Ishikawa (cell line): ENCODE data around the gene GRID2.

ENCODE experiments used
- CEBPB ChIP-seq: IDR thresholded peaks from 2 replicates; pipeline ENCODE4 v1.6.1; 2012
- CREB1 ChIP-seq: IDR thresholded peaks from 2 replicates; pipeline ENCODE4 v1.6.1; 2012; ENCODE audit warnings: low read depth
- EGR1 ChIP-seq: IDR thresholded peaks from 2 replicates; pipeline ENCODE4 v1.6.1; 2012
- EP300 ChIP-seq: IDR thresholded peaks from 2 replicates; pipeline ENCODE4 v1.6.1; 2012; ENCODE audit warnings: borderline replicate concordance
- FOXM1 ChIP-seq: IDR thresholded peaks from 2 replicates; pipeline ENCODE4 v1.6.1; 2012; ENCODE audit warnings: low read depth, borderline replicate concordance
- MAX ChIP-seq: IDR thresholded peaks from 2 replicates; pipeline ENCODE4 v1.6.1; 2012
- NFIC ChIP-seq: IDR thresholded peaks from 2 replicates; pipeline ENCODE4 v1.6.1; 2012
- RAD21 ChIP-seq: IDR thresholded peaks from 2 replicates; pipeline ENCODE4 v1.6.1; 2012; ENCODE audit warnings: low read depth
- REST ChIP-seq: IDR thresholded peaks from 2 replicates; pipeline ENCODE4 v1.6.1; 2012; ENCODE audit warnings: low read depth, mild to moderate bottlenecking
- TAF1 ChIP-seq: IDR thresholded peaks from 2 replicates; pipeline ENCODE4 v1.6.1; 2012; ENCODE audit warnings: low read depth, mild to moderate bottlenecking
- TCF12 ChIP-seq: IDR thresholded peaks from 2 replicates; pipeline ENCODE4 v1.6.1; 2012; ENCODE audit warnings: low read depth
- TEAD4 ChIP-seq: IDR thresholded peaks from 2 replicates; pipeline ENCODE4 v1.6.1; 2012
- USF1 ChIP-seq: IDR thresholded peaks from 2 replicates; pipeline ENCODE4 v1.6.1; 2012
- YY1 ChIP-seq: IDR thresholded peaks from 2 replicates; pipeline ENCODE4 v1.6.1; 2012; ENCODE audit warnings: low read depth
- ZBTB7A ChIP-seq: IDR thresholded peaks from 2 replicates; pipeline ENCODE4 v1.6.1; 2012; ENCODE audit warnings: low read depth

The GRID2 gene

GRCh38 chr4:93573285-93573684, 1269.5 kb downstream of the GRID2 start:
- TF ChIP-seq TAF1, result no peak
- no peak for TF ChIP-seq MAX
- no peak for TF ChIP-seq NFIC
- TF ChIP-seq REST, result no peak
- no peak for TF ChIP-seq ZBTB7A
- TF ChIP-seq CREB1, result no peak
- no peak for TF ChIP-seq CEBPB
- TF ChIP-seq FOXM1, result no peak
- TF ChIP-seq TEAD4, result no peak
- no peak for TF ChIP-seq EGR1

GRCh38 chr4:93578942-93579341, 1275.2 kb downstream of the GRID2 start:
- TF ChIP-seq RAD21, result no peak
- no peak for TF ChIP-seq TAF1
- no peak for TF ChIP-seq REST
- TF ChIP-seq TEAD4, result no peak
- TF ChIP-seq TCF12, result no peak
- no peak for TF ChIP-seq YY1
- TF ChIP-seq CREB1, result no peak
- TF ChIP-seq FOXM1, result no peak
- no peak for TF ChIP-seq MAX
- TF ChIP-seq EGR1, result no peak
- no peak for TF ChIP-seq NFIC
- TF ChIP-seq USF1, result no peak
- no peak for TF ChIP-seq EP300
- TF ChIP-seq ZBTB7A, result no peak
- TF ChIP-seq CEBPB, result no peak

DNA sequence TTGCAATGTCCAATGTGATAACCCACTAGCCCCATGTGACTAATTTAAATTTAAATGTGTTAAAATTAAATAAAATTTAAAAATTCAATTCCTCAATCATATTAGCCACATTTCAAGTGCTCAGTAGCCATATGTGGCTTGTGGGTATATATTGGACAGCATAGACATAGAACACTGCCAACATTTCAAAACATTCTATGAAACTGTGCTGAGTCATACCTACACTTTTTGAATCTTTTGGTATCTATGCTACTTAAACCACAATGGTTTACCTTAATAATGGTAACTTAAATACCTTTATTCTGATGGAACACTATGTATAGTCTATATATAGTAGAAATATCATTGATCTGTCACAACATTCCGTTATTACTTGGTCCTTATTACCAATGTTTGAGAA, 1301.4 kb downstream of the GRID2 start:
- no peak for TF ChIP-seq TCF12
- TF ChIP-seq EGR1, result no peak
- TF ChIP-seq CEBPB, result no peak
- no peak for TF ChIP-seq ZBTB7A
- TF ChIP-seq NFIC, result no peak
- TF ChIP-seq TAF1, result no peak
- TF ChIP-seq CREB1, result no peak
- TF ChIP-seq YY1, result no peak

GRCh38 chr4:93617606-93618005, 1313.8 kb downstream of the GRID2 start:
- no peak for TF ChIP-seq TEAD4
- TF ChIP-seq EGR1, result no peak
- no peak for TF ChIP-seq MAX
- TF ChIP-seq RAD21, result no peak
- no peak for TF ChIP-seq NFIC
- no peak for TF ChIP-seq CEBPB
- TF ChIP-seq YY1, result no peak
- no peak for TF ChIP-seq REST
- TF ChIP-seq EP300, result no peak
- no peak for TF ChIP-seq CREB1
- no peak for TF ChIP-seq FOXM1
- TF ChIP-seq TAF1, result no peak
- no peak for TF ChIP-seq USF1
- TF ChIP-seq ZBTB7A, result no peak
- no peak for TF ChIP-seq TCF12

- no peak for TF ChIP-seq EGR1
- TF ChIP-seq USF1, result no peak
- no peak for TF ChIP-seq EP300
- TF ChIP-seq TEAD4, result no peak
Measured at GRCh38 chr4:93633721-93634120, 1330.0 kb downstream of the GRID2 start.
